Measurements from ENCODE around the gene CHML. TPM values are rescaled to one million over a fixed set of nuclear protein-coding genes. Genes with fewer than 3 reads are reported as not detected.

The CHML gene
- total and polyA plus RNA-seq, 7 donors: 2.4 to 10.7 (median 5.0) TPM

- Histone ChIP-seq H3K4me1 (peaks cover 4% of the 10 kb centered on the region), H3K9me3 (no peaks in the 10 kb centered on the region), H3K4me3 (no peak overlapping the region), H3K36me3 (ENCODE audit: insufficient read depth in 1 of 2, low read depth in 1 of 2) (no peaks in the 10 kb centered on the region), H3K27me3 (ENCODE audit: insufficient read depth in 3 of 3, low read length in 2 of 3) (no peaks in the 10 kb centered on the region), H3K27ac (no peak overlapping the region)
- 88 to 91% (median 89%) methylated on average over 4 of the region's 4 CpGs for WGBS, 3 donors
- DNase-seq (no peak), ATAC-seq (no peak)
- TF ChIP-seq CTCF (IDR thresholded peaks at IDR 0.05): no peak
- intact Hi-C loops (cut with DNase I): no loop called here
Observed at GRCh38 chr1:241614144-241614543, 26.0 kb downstream of the CHML start.

- WGBS, 3 donors: 77 to 78% (median 77%) methylated on average over 9 of the region's 9 CpGs
- no peak for TF ChIP-seq CTCF (IDR thresholded peaks at IDR 0.05)
- ATAC-seq: no peak
- no peaks in the 10 kb centered on the region for H3K9me3 ChIP-seq
- H3K36me3 ChIP-seq (ENCODE audit: insufficient read depth in 1 of 2, low read depth in 1 of 2): no peaks in the 10 kb centered on the region
- H3K4me3 ChIP-seq: no peak overlapping the region
- peaks cover 4% of the 10 kb centered on the region for H3K4me1 ChIP-seq
- no peaks in the 10 kb centered on the region for H3K27me3 ChIP-seq (ENCODE audit: insufficient read depth in 3 of 3, low read length in 2 of 3)
- H3K27ac ChIP-seq: no peak overlapping the region
- DNase-seq: no peak
- intact Hi-C loops (cut with DNase I): no loop called here
Observed at GRCh38 chr1:241612533-241613477, 27.4 kb downstream of the CHML start.

GRCh38 chr1:241611736-241612135, 28.4 kb downstream of the CHML start:
- 73 to 83% (median 79%) methylated on average over 1 of the region's 1 CpG for WGBS, 3 donors
- H3K27me3 ChIP-seq (ENCODE audit: insufficient read depth in 3 of 3, low read length in 2 of 3): no peaks in the 10 kb centered on the region
- DNase-seq (no peak), ATAC-seq (no peak)
- peaks cover 4% of the 10 kb centered on the region for H3K4me1 ChIP-seq
- TF ChIP-seq CTCF (IDR thresholded peaks at IDR 0.05): no peak
- intact Hi-C loops (cut with DNase I): no loop called here
- H3K4me3 ChIP-seq: no peak overlapping the region
- no peaks in the 10 kb centered on the region for H3K9me3 ChIP-seq
- no peak overlapping the region for H3K27ac ChIP-seq
- H3K36me3 ChIP-seq (ENCODE audit: insufficient read depth in 1 of 2, low read depth in 1 of 2): no peaks in the 10 kb centered on the region

GRCh38 chr1:241611063-241611462, 29.1 kb downstream of the CHML start:
- no peaks in the 10 kb centered on the region for H3K9me3 ChIP-seq
- no peak overlapping the region for H3K27ac ChIP-seq
- 9 to 13% (median 13%) methylated on average over 3 of the region's 3 CpGs for WGBS, 3 donors
- no peaks in the 10 kb centered on the region for H3K36me3 ChIP-seq (ENCODE audit: insufficient read depth in 1 of 2, low read depth in 1 of 2)
- peaks cover 4% of the 10 kb centered on the region for H3K4me1 ChIP-seq
- peak; percentile 62 to 90 (median 72) for ATAC-seq
- peak; percentile 73 for TF ChIP-seq CTCF (IDR thresholded peaks at IDR 0.05)
- H3K4me3 ChIP-seq: no peak overlapping the region
- no peak for DNase-seq
- intact Hi-C loops (cut with DNase I): no loop called here
- no peaks in the 10 kb centered on the region for H3K27me3 ChIP-seq (ENCODE audit: insufficient read depth in 3 of 3, low read length in 2 of 3)

All from psoas muscle (tissue), 8 donors.